ENCODE measurements around the gene NR0B2. TPM values are rescaled to one million over a fixed set of nuclear protein-coding genes. Genes with fewer than 3 reads are reported as not detected.
A peak's percentile ranks its signal among the peaks of the same experiment; 100 is the strongest.

The NR0B2 gene
- total and polyA plus RNA-seq, 2 of the 13 experiments (the other 11 are each of a cell fraction or from before 2014, with no cell fraction given), result 72.5 to 133 TPM

GRCh38 chr1:26913754-26914619 lies at the start of gene NR0B2 (continued):
- TF ChIP-seq ZNF710 (CRISPR knock-in tag; IDR thresholded peaks at IDR 0.05; ENCODE audit: borderline replicate concordance) (peak; percentile 91), PTBP1 (IDR thresholded peaks at IDR 0.05; ENCODE audit: low read depth, low read length, poor library complexity, severe bottlenecking) (no peak), TARDBP (CRISPR knock-in tag; IDR thresholded peaks at IDR 0.05) (peak; percentile 88), KLF9 (CRISPR knock-in tag; IDR thresholded peaks at IDR 0.05; ENCODE audit: low read depth) (no peak; the same call in 1 of the 2 replicates), ETV6 (CRISPR knock-in tag; conservative IDR thresholded peaks at IDR 0.05) (peak; percentile 44; the same call in 1 of the 2 replicates), HOXA7 (CRISPR knock-in tag; IDR thresholded peaks at IDR 0.05) (no peak), ZNF577 (CRISPR knock-in tag; IDR thresholded peaks at IDR 0.05; ENCODE audit: borderline replicate concordance, low read depth) (0 out of 2 replicates have a peak, but pooled peaks have one; percentile 73), TEF (CRISPR knock-in tag; IDR thresholded peaks at IDR 0.05) (no peak), SMARCC2 (IDR thresholded peaks at IDR 0.05) (no peak; the same call in 1 of the 2 replicates), PRPF4 (IDR thresholded peaks at IDR 0.05; ENCODE audit: low read depth, low read length, poor library complexity, severe bottlenecking) (no peak), MTF1 (CRISPR knock-in tag; IDR thresholded peaks at IDR 0.05) (no peak; the same call in 1 of the 2 replicates), U2AF1 (optimal IDR thresholded peaks at IDR 0.05; ENCODE audit: low read depth, low read length) (peak; percentile 97), RFX3 (CRISPR knock-in tag; IDR thresholded peaks at IDR 0.05) (peak; percentile 26; the same call in 1 of the 2 replicates), PHF21A (CRISPR knock-in tag; IDR thresholded peaks at IDR 0.05) (peak; percentile 99), ZBTB8A (CRISPR knock-in tag; IDR thresholded peaks at IDR 0.05; ENCODE audit: borderline replicate concordance, low read depth) (no peak), ZNF446 (CRISPR knock-in tag; IDR thresholded peaks at IDR 0.05) (0 out of 2 replicates have a peak, but pooled peaks have one; percentile 5)
- TF ChIP-seq, protein P1, sequence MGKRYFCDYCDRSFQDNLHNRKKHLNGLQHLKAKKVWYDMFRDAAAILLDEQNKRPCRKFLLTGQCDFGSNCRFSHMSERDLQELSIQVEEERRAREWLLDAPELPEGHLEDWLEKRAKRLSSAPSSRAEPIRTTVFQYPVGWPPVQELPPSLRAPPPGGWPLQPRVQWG (CRISPR knock-in tag; IDR thresholded peaks at IDR 0.05; ENCODE audit: borderline replicate concordance, low read depth), result no peak
- TF ChIP-seq, protein P2, sequence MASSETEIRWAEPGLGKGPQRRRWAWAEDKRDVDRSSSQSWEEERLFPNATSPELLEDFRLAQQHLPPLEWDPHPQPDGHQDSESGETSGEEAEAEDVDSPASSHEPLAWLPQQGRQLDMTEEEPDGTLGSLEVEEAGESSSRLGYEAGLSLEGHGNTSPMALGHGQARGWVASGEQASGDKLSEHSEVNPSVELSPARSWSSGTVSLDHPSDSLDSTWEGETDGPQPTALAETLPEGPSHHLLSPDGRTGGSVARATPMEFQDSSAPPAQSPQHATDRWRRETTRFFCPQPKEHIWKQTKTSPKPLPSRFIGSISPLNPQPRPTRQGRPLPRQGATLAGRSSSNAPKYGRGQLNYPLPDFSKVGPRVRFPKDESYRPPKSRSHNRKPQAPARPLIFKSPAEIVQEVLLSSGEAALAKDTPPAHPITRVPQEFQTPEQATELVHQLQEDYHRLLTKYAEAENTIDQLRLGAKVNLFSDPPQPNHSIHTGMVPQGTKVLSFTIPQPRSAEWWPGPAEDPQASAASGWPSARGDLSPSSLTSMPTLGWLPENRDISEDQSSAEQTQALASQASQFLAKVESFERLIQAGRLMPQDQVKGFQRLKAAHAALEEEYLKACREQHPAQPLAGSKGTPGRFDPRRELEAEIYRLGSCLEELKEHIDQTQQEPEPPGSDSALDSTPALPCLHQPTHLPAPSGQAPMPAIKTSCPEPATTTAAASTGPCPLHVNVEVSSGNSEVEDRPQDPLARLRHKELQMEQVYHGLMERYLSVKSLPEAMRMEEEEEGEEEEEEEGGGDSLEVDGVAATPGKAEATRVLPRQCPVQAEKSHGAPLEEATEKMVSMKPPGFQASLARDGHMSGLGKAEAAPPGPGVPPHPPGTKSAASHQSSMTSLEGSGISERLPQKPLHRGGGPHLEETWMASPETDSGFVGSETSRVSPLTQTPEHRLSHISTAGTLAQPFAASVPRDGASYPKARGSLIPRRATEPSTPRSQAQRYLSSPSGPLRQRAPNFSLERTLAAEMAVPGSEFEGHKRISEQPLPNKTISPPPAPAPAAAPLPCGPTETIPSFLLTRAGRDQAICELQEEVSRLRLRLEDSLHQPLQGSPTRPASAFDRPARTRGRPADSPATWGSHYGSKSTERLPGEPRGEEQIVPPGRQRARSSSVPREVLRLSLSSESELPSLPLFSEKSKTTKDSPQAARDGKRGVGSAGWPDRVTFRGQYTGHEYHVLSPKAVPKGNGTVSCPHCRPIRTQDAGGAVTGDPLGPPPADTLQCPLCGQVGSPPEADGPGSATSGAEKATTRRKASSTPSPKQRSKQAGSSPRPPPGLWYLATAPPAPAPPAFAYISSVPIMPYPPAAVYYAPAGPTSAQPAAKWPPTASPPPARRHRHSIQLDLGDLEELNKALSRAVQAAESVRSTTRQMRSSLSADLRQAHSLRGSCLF (CRISPR knock-in tag; IDR thresholded peaks at IDR 0.05; ENCODE audit: borderline replicate concordance), result no peak; the same call in 1 of the 2 replicates
- TF ChIP-seq, protein P3, sequence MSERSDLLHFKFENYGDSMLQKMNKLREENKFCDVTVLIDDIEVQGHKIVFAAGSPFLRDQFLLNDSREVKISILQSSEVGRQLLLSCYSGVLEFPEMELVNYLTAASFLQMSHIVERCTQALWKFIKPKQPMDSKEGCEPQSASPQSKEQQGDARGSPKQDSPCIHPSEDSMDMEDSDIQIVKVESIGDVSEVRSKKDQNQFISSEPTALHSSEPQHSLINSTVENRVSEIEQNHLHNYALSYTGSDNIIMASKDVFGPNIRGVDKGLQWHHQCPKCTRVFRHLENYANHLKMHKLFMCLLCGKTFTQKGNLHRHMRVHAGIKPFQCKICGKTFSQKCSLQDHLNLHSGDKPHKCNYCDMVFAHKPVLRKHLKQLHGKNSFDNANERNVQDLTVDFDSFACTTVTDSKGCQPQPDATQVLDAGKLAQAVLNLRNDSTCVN (CRISPR knock-in tag; IDR thresholded peaks at IDR 0.05; ENCODE audit: borderline replicate concordance), result no peak

Data from HepG2 (cell line).